ENCODE data around the gene AASDH. TPM values are rescaled to one million over a fixed set of nuclear protein-coding genes. Genes with fewer than 3 reads are reported as not detected.

The AASDH gene
- total RNA-seq, 1 experiment from 2014 or later: 3.8 TPM

DNA sequence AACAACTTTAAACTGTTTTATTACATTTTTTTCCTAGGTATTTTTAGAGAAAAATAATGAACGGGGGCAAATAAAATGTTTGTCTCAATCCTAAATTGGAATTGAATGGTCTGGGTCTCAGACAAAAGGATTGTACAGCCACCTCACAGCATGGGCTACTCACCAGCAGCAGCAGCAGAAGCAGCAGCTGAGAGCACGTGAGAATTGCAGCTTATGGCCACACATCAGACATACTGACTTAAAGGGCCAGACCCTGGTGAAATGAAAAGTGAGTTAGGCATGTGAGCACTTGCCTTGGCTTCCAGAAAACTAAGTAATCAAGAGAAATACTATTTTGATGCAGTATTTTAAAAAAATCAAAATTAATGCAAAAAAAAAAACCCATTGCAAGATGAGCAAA, 56.6 kb downstream of the AASDH start:
- CTCF ChIA-PET: no interaction called here
- peak; percentile 0 for DNase-seq (ENCODE audit: low spot score)
- BruUV-seq (replicated peaks): no TSS peak
- no peaks in the 10 kb centered on the region for H3K9me3 ChIP-seq (ENCODE audit: low read depth, low read length, poor library complexity, severe bottlenecking)
- no peaks in the 10 kb centered on the region for H3K4me1 ChIP-seq (ENCODE audit: insufficient read depth, low read length, poor library complexity, severe bottlenecking)
- POLR2A ChIA-PET (ENCODE audit: low non-redundant PET): no interaction called here
- intact Hi-C loops (cut with micrococcal nuclease; ENCODE audit: unreplicated experiment): no loop called here
- no peaks in the 10 kb centered on the region for H3K36me3 ChIP-seq (ENCODE audit: insufficient read depth, low read length, poor library complexity, severe bottlenecking)
- no peak for TF ChIP-seq EZH2 (IDR thresholded peaks at IDR 0.05; ENCODE audit: borderline replicate concordance, low read depth, low read length, poor library complexity, severe bottlenecking)
- TF ChIP-seq, protein P1, sequence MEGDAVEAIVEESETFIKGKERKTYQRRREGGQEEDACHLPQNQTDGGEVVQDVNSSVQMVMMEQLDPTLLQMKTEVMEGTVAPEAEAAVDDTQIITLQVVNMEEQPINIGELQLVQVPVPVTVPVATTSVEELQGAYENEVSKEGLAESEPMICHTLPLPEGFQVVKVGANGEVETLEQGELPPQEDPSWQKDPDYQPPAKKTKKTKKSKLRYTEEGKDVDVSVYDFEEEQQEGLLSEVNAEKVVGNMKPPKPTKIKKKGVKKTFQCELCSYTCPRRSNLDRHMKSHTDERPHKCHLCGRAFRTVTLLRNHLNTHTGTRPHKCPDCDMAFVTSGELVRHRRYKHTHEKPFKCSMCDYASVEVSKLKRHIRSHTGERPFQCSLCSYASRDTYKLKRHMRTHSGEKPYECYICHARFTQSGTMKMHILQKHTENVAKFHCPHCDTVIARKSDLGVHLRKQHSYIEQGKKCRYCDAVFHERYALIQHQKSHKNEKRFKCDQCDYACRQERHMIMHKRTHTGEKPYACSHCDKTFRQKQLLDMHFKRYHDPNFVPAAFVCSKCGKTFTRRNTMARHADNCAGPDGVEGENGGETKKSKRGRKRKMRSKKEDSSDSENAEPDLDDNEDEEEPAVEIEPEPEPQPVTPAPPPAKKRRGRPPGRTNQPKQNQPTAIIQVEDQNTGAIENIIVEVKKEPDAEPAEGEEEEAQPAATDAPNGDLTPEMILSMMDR (conservative IDR thresholded peaks at IDR 0.05; ENCODE audit: low read depth, low read length): no peak
- no peak overlapping the region for H3K4me3 ChIP-seq (ENCODE audit: low read depth, low read length, poor library complexity, severe bottlenecking)
- H3K27ac ChIP-seq (ENCODE audit: low read depth, low read length, poor library complexity, severe bottlenecking): no peak overlapping the region
- no peaks in the 10 kb centered on the region for H3K27me3 ChIP-seq (replicated peaks; ENCODE audit: insufficient read depth, low read depth, low read length, poor library complexity)

DNA sequence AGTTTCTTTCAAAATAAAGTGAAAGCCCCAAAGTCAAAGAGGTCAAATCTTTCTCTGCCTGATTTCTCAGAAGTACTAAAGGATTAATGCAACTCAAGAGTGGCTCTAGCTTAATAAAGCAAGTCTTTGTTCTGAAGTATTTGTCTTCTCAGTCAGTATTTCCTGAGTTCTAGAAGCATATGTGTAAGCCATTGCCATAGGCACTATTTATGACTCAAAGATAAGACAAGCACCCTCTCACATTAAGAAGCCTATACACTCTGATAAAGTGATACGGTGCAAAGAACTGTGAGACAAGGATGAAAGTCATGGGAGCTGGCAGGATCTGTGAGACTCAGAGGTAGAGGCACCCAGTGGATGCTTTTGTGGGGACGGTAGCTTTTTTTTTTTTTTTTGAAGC, 60.9 kb downstream of the AASDH start:
- CTCF ChIA-PET: no interaction called here
- no TSS peak for BruUV-seq (replicated peaks)

DNA sequence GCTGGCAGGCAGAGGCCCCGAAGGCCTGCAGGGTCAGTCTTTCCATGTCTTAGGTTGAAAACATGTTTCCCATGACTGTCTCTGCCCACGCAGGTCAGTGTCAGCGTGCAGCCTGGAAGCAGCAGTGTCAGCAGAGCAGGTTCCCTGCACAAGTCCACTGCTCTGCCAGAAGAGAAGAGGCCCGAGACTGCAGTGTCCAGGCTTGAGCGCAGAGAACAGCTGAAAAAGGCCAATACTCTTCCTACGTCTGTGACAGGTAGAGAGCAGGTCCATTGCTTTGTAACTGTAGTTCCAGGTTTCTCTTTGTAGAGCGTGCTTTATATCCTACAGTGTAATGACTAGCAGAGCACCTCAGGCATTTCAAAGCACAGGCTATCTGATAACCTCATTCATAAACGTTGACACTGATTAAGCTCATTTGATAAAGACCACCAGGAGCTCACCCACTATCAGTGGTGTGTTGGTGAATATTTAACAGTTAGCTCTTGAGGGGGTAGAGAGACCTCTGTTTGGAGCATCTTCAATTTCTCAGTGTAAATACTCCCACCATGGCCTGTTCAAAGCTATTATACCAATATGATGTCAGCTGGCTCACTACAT, 63.2 kb downstream of the AASDH start:
- POLR2A ChIA-PET (ENCODE audit: low non-redundant PET): no interaction called here
- H3K27ac ChIP-seq (ENCODE audit: low read depth, low read length, poor library complexity, severe bottlenecking): no peak overlapping the region
- no peak for DNase-seq (ENCODE audit: low spot score)
- CTCF ChIA-PET: no interaction called here
- H3K4me1 ChIP-seq (ENCODE audit: insufficient read depth, low read length, poor library complexity, severe bottlenecking): no peaks in the 10 kb centered on the region
- H3K9me3 ChIP-seq (ENCODE audit: low read depth, low read length, poor library complexity, severe bottlenecking): no peaks in the 10 kb centered on the region
- intact Hi-C loops (cut with micrococcal nuclease; ENCODE audit: unreplicated experiment): no loop called here
- H3K27me3 ChIP-seq (replicated peaks; ENCODE audit: insufficient read depth, low read depth, low read length, poor library complexity): no peaks in the 10 kb centered on the region
- TF ChIP-seq, protein P1 (conservative IDR thresholded peaks at IDR 0.05; ENCODE audit: low read depth, low read length): no peak
- TF ChIP-seq EZH2 (IDR thresholded peaks at IDR 0.05; ENCODE audit: borderline replicate concordance, low read depth, low read length, poor library complexity, severe bottlenecking): no peak
- BruUV-seq (replicated peaks): no TSS peak
- no peak overlapping the region for H3K4me3 ChIP-seq (ENCODE audit: low read depth, low read length, poor library complexity, severe bottlenecking)
- no peaks in the 10 kb centered on the region for H3K36me3 ChIP-seq (ENCODE audit: insufficient read depth, low read length, poor library complexity, severe bottlenecking)

More for the DNA sequence above, 60.9 kb downstream of the AASDH start:
- DNase-seq (ENCODE audit: low spot score): peak; percentile 1
- Histone ChIP-seq H3K4me3 (ENCODE audit: low read depth, low read length, poor library complexity, severe bottlenecking) (no peak overlapping the region), H3K27ac (ENCODE audit: low read depth, low read length, poor library complexity, severe bottlenecking) (no peak overlapping the region), H3K27me3 (replicated peaks; ENCODE audit: insufficient read depth, low read depth, low read length, poor library complexity) (no peaks in the 10 kb centered on the region), H3K9me3 (ENCODE audit: low read depth, low read length, poor library complexity, severe bottlenecking) (no peaks in the 10 kb centered on the region), H3K36me3 (ENCODE audit: insufficient read depth, low read length, poor library complexity, severe bottlenecking) (no peaks in the 10 kb centered on the region), H3K4me1 (ENCODE audit: insufficient read depth, low read length, poor library complexity, severe bottlenecking) (no peaks in the 10 kb centered on the region)
- intact Hi-C loops (cut with micrococcal nuclease; ENCODE audit: unreplicated experiment): no loop called here
- POLR2A ChIA-PET (ENCODE audit: low non-redundant PET): no interaction called here
- TF ChIP-seq, protein P1 (conservative IDR thresholded peaks at IDR 0.05; ENCODE audit: low read depth, low read length): no peak
- TF ChIP-seq EZH2 (IDR thresholded peaks at IDR 0.05; ENCODE audit: borderline replicate concordance, low read depth, low read length, poor library complexity, severe bottlenecking): no peak
